Caco-2 (cell line): ENCODE data around the gene EMD. TPM values are rescaled to one million over a fixed set of nuclear protein-coding genes. Genes with fewer than 3 reads are reported as not detected.

ENCODE experiments used
- BruUV-seq: library from RNA; stranded (reverse); fragments of 400-500 nt; replicated peaks from 2 replicates; lab custom pipeline; 2021; lab: Mats Ljungman, UMichigan
- CTCF ChIA-PET: fragments of 300-600 bp; sonication (Branson Sonifier 250); formaldehyde crosslinking; loops from one replicate; lab custom pipeline; 2022; ENCODE audit warnings: antibody characterized with exemption; lab: Charles Lee
- POLR2A ChIA-PET: fragments of 300-600 bp; sonication (Branson Sonifier 250); formaldehyde crosslinking; loops from one replicate; lab custom pipeline; 2022; ENCODE audit warnings: antibody characterized with exemption; lab: Charles Lee
- DNase-seq, 2 experiments: peaks; one replicate each; pipeline versions ENCODE4 v3.0.0 to v3.0.0-alpha.2; 2020 to 2022
- H3K27me3 ChIP-seq: replicated peaks from 2 replicates; pipeline ENCODE4 v1.6.0; 2011; ENCODE audit warnings: low read length; ENCODE audit not compliant: control insufficient read depth, insufficient read depth
- H3K36me3 ChIP-seq: 2 replicates; pipeline ENCODE4 v1.5.1; 2011; ENCODE audit warnings: low read length; ENCODE audit not compliant: control insufficient read depth, insufficient read depth
- H3K4me1 ChIP-seq: fragments of 250-450 bp; sonication (Bioruptor Pico); 2 replicates; pipeline ENCODE4 v1.5.1; 2020; ENCODE audit warnings: mild to moderate bottlenecking
- H3K4me3 ChIP-seq: 2 replicates; pipeline ENCODE4 v1.5.1; 2011; ENCODE audit warnings: low read depth, mild to moderate bottlenecking, control low read depth, low read length
- H3K9me3 ChIP-seq: fragments of 250-450 bp; sonication (Bioruptor Pico); 2 replicates; pipeline ENCODE4 v1.5.1; 2020; ENCODE audit warnings: mild to moderate bottlenecking, moderate library complexity
- H3K27ac Mint-ChIP-seq: one replicate; pipeline ENCODE4 v1.8.0; 2022; ENCODE audit warnings: mixed read lengths; ENCODE audit not compliant: unreplicated experiment
- H3K27me3 Mint-ChIP-seq: one replicate; pipeline ENCODE4 v1.8.0; 2022; ENCODE audit warnings: mixed read lengths; ENCODE audit not compliant: insufficient read depth, unreplicated experiment
- H3K36me3 Mint-ChIP-seq: one replicate; pipeline ENCODE4 v1.8.0; 2022; ENCODE audit warnings: mild to moderate bottlenecking, mixed read lengths; ENCODE audit not compliant: insufficient read depth, unreplicated experiment
- H3K4me1 Mint-ChIP-seq: one replicate; pipeline ENCODE4 v1.8.0; 2022; ENCODE audit warnings: low read depth, mixed read lengths; ENCODE audit not compliant: unreplicated experiment
- H3K4me3 Mint-ChIP-seq: one replicate; pipeline ENCODE4 v1.8.0; 2022; ENCODE audit warnings: mild to moderate bottlenecking, moderate library complexity, mixed read lengths; ENCODE audit not compliant: unreplicated experiment
- H3K9me3 Mint-ChIP-seq: one replicate; pipeline ENCODE4 v1.8.0; 2022; ENCODE audit warnings: mixed read lengths; ENCODE audit not compliant: unreplicated experiment
- CTCF ChIP-seq, 2 experiments: fragments of 200-600 bp in 1 of 2; IDR thresholded peaks; 1 replicate in 1 of 2; 2 replicates in 1 of 2; pipeline versions ENCODE4 v1.5.1 to v1.8.0; 2011 to 2022; ENCODE audit warnings: antibody characterized with exemption in 1 of 2, control low read depth in 1 of 2, inconsistent platforms in 1 of 2, low read depth in 1 of 2, low read length in 1 of 2, mild to moderate bottlenecking in 1 of 2, moderate library complexity in 1 of 2; ENCODE audit not compliant: insufficient read depth in 1 of 2, severe bottlenecking in 1 of 2, unreplicated experiment in 1 of 2
- intact Hi-C: fragments of 100-400 bp; cut with micrococcal nuclease; formaldehyde crosslinking; loops from one replicate; pipeline ENCODE4 v1.10.0; 2022; ENCODE audit not compliant: unreplicated experiment
- total RNA-seq: library from RNA; stranded (reverse); gene quantifications from 2 replicates; pipeline ENCODE4 v1.2.3, GENCODE V29; 2022

Gene EMD
- total RNA-seq, 1 experiment from 2014 or later, result 70.1 TPM

- no peak overlapping the region for H3K4me3 ChIP-seq
- peaks cover 75% of the 10 kb centered on the region for H3K36me3 Mint-ChIP-seq
- POLR2A ChIA-PET, result no interaction called here
Measured at GRCh38 chrX:154367474-154368308, 11.4 kb upstream of the EMD start.

GRCh38 chrX:154368630-154369448 lies 10.3 kb upstream of the EMD start:
- CTCF ChIA-PET, result interaction anchor here (0.6 kb wide), 1 partner anchor 178 kb away, joined by 3 read pairs; the partner anchor contains the start of gene G6PD
- Mint-ChIP-seq H3K27me3 (no peaks in the 10 kb centered on the region), H3K36me3 (peaks cover 64% of the 10 kb centered on the region), H3K4me1 (no peaks in the 10 kb centered on the region), H3K4me3 (peak overlapping the region; percentile 83), H3K27ac (peak overlapping the region; percentile 84), H3K9me3 (no peaks in the 10 kb centered on the region)
- Histone ChIP-seq H3K36me3 (no peaks in the 10 kb centered on the region; the same call in 1 of the 2 replicates), H3K4me1 (peaks cover 22% of the 10 kb centered on the region), H3K4me3 (peak overlapping the region; percentile 98), H3K27me3 (no peaks in the 10 kb centered on the region), H3K9me3 (no peaks in the 10 kb centered on the region)
- DNase-seq, result peak; percentile 76 to 83
- intact Hi-C loops, result no loop called here
- no TSS peak for BruUV-seq
- POLR2A ChIA-PET, result interaction anchor here (0.6 to 1.1 kb wide), 5 partner anchors 10 to 440 kb away, joined by 3 to 4 read pairs (median 3); partner anchors contain the start of genes RPL10 and SLC10A3
- no peak for TF ChIP-seq CTCF (IDR thresholded peaks at IDR 0.05; ENCODE audit: insufficient read depth in 1 of 2, low read depth in 1 of 2, low read length in 1 of 2, severe bottlenecking in 1 of 2, unreplicated experiment in 1 of 2)

More at GRCh38 chrX:154367474-154368308, 11.4 kb upstream of the EMD start:
- Mint-ChIP-seq H3K4me3 (peak overlapping the region; percentile 83), H3K4me1 (no peaks in the 10 kb centered on the region), H3K9me3 (no peaks in the 10 kb centered on the region), H3K27me3 (no peaks in the 10 kb centered on the region), H3K27ac (peak overlapping the region; percentile 84)
- intact Hi-C loops, result no loop called here
- TF ChIP-seq CTCF (IDR thresholded peaks at IDR 0.05; ENCODE audit: insufficient read depth in 1 of 2, low read depth in 1 of 2, low read length in 1 of 2, severe bottlenecking in 1 of 2, unreplicated experiment in 1 of 2), result no peak
- no peaks in the 10 kb centered on the region for H3K27me3 ChIP-seq
- no peaks in the 10 kb centered on the region for H3K9me3 ChIP-seq
- peaks cover 22% of the 10 kb centered on the region for H3K4me1 ChIP-seq
- no peak for DNase-seq
- CTCF ChIA-PET, result no interaction called here
- H3K36me3 ChIP-seq, result no peaks in the 10 kb centered on the region; the same call in 1 of the 2 replicates
- no TSS peak for BruUV-seq
